HL-60 (cell line): Measurements from ENCODE around the gene NAA10.
A peak's percentile ranks its signal among the peaks of the same experiment; 100 is the strongest.

Source experiments
- DNase-seq, 2 experiments: peaks; one replicate each; pipeline ENCODE4 v3.0.0-alpha.2; 2010 to 2020; ENCODE audit warnings: low read depth in 1 of 2, low spot score in 1 of 2
- H3K27ac ChIP-seq: fragments of 250-450 bp; sonication (Bioruptor Pico); replicated peaks from 2 replicates; pipeline ENCODE4 v1.5.1; 2020; ENCODE audit warnings: mild to moderate bottlenecking, moderate library complexity
- H3K27me3 ChIP-seq: fragments of 250-450 bp; sonication (Bioruptor Pico); 2 replicates; pipeline ENCODE4 v1.5.1; 2021; ENCODE audit warnings: mild to moderate bottlenecking, moderate library complexity; ENCODE audit not compliant: insufficient read depth, poor library complexity, severe bottlenecking
- H3K4me3 ChIP-seq: replicated peaks from 2 replicates; pipeline ENCODE4 v1.5.1; 2011; ENCODE audit warnings: mild to moderate bottlenecking, control low read depth, low read length; ENCODE audit not compliant: insufficient read depth
- GABPA ChIP-seq: IDR thresholded peaks from 2 replicates; pipeline ENCODE4 v1.6.1; 2012; ENCODE audit warnings: low read depth
- POLR2AphosphoS5 ChIP-seq: IDR thresholded peaks from 2 replicates; pipeline ENCODE4 v1.6.1; 2012; ENCODE audit warnings: low read depth
- SPI1 ChIP-seq: IDR thresholded peaks from 2 replicates; pipeline ENCODE4 v1.6.1; 2012; ENCODE audit warnings: low read depth, mild to moderate bottlenecking, borderline replicate concordance
- TF ChIP-seq, protein P1 (sequence below): IDR thresholded peaks from 2 replicates; pipeline ENCODE4 v1.6.1; 2012; ENCODE audit warnings: low read depth; ENCODE audit not compliant: insufficient replicate concordance
- TF ChIP-seq, protein P2 (sequence below): IDR thresholded peaks from one replicate; pipeline ENCODE4 v1.5.1; 2011; ENCODE audit warnings: low read length, control low read depth, inconsistent platforms; ENCODE audit not compliant: insufficient read depth

NAA10 gene

DNA sequence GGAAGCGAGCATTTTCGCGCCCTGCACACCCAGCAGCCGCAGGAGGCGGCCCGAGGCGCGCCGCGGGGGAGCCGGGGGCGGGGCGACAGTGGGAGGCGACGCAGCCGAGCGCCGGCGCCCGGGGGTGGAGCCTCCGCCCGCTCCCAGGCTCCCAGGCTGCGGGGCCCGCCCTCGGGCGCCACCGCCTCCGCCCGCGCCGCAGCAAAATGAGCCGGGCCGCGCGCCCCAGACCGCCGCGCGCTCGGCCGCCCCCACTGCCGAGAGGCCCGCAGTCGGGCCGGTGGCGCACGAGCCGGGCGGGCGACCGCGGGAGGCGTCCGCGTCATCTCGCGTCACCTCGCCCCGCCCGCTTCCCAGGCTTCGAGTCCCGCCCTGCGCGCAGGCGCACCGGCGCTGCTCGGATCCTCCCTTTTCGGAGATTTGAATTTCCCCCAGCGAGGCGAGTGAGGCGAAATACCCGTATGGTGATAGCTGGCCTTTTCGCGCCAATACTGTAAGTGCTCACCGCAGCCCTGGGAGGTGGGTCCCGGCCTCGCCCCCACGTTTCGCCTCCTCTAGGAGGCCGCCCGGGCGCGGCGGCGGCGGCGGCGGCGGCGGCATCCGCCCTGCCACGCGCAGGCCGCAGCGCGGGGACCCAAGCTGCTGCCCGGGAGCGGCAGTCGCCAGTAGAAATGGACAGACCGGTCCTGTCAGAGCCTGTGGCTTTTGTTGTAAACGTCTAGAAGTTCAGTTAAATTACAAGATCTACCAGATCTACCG is 37.7 kb upstream of the NAA10 start, which contains the start of gene TMEM187:
Gene TMEM187 (plus strand): TSS at position 387 of the 759 bp plus-strand sequence. CDS start 9,309 bp downstream, outside the sequence.
- peak within 1 kb of the TSS; percentile 71 for H3K4me3 ChIP-seq
- DNase-seq = peak; percentile 74 to 90
- H3K27me3 ChIP-seq = no peaks in the 10 kb centered on the region
- H3K27ac ChIP-seq = peak within 1 kb of the TSS; percentile 99
- no peak for TF ChIP-seq GABPA
- TF ChIP-seq SPI1 = no peak
- TF ChIP-seq, protein P1, sequence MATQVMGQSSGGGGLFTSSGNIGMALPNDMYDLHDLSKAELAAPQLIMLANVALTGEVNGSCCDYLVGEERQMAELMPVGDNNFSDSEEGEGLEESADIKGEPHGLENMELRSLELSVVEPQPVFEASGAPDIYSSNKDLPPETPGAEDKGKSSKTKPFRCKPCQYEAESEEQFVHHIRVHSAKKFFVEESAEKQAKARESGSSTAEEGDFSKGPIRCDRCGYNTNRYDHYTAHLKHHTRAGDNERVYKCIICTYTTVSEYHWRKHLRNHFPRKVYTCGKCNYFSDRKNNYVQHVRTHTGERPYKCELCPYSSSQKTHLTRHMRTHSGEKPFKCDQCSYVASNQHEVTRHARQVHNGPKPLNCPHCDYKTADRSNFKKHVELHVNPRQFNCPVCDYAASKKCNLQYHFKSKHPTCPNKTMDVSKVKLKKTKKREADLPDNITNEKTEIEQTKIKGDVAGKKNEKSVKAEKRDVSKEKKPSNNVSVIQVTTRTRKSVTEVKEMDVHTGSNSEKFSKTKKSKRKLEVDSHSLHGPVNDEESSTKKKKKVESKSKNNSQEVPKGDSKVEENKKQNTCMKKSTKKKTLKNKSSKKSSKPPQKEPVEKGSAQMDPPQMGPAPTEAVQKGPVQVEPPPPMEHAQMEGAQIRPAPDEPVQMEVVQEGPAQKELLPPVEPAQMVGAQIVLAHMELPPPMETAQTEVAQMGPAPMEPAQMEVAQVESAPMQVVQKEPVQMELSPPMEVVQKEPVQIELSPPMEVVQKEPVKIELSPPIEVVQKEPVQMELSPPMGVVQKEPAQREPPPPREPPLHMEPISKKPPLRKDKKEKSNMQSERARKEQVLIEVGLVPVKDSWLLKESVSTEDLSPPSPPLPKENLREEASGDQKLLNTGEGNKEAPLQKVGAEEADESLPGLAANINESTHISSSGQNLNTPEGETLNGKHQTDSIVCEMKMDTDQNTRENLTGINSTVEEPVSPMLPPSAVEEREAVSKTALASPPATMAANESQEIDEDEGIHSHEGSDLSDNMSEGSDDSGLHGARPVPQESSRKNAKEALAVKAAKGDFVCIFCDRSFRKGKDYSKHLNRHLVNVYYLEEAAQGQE = no peak
- TF ChIP-seq, protein P2, sequence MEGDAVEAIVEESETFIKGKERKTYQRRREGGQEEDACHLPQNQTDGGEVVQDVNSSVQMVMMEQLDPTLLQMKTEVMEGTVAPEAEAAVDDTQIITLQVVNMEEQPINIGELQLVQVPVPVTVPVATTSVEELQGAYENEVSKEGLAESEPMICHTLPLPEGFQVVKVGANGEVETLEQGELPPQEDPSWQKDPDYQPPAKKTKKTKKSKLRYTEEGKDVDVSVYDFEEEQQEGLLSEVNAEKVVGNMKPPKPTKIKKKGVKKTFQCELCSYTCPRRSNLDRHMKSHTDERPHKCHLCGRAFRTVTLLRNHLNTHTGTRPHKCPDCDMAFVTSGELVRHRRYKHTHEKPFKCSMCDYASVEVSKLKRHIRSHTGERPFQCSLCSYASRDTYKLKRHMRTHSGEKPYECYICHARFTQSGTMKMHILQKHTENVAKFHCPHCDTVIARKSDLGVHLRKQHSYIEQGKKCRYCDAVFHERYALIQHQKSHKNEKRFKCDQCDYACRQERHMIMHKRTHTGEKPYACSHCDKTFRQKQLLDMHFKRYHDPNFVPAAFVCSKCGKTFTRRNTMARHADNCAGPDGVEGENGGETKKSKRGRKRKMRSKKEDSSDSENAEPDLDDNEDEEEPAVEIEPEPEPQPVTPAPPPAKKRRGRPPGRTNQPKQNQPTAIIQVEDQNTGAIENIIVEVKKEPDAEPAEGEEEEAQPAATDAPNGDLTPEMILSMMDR = no peak
- no peak for TF ChIP-seq POLR2AphosphoS5

DNA sequence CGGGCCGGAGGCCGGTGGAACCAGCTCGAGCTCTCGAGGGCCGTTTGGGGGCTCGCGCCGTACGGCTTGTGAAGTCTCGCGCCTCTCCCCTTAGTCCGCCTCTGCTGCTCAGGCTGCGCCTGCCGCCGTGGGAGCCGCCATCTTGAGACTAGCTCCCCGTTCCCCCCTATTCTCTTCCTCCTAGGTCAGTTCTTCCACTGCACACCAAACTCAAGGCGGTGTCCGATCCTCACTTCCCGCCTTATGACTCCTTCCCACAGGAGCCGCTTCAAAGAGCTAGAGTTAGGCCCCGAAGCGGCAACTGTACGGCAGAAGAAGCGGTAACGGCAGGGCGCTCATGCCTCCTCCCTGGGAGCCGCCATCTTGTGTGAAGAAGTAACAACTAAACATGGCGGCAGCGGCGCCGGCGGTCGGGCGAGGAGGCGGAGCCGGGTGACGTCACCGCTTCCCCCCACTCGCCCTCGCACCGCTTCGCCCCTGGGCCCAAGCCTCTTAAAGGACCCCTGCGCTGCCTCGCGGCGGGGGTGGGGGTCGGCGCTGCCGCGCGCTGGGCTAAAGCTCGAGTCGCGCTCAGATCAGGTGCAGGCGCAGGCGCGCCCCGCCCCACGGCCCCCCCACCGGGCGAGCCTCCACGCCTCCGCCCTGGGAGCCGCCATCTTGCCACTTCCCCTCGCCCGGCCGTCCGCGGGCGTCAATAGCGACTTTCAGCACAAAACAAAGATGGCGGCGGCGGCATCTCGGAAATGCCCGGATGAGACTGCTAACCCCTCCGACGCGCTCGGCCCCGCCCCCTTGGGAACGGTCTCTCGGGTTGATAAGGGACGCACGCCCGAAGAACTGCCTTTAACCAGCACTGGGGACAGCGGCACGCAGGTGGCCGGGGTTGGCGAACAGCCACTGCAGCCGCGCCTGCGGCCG is 36.9 kb upstream of the NAA10 start, which contains the start of gene HCFC1:
Gene HCFC1 (minus strand): TSS at position 369 of the 918 bp plus-strand sequence. CDS start 978 bp downstream, outside the sequence.
- peak in 1 of 2 experiments; percentile 87 for DNase-seq
- Histone ChIP-seq H3K4me3 (peak within 1 kb of the TSS; percentile 71), H3K27ac (peak within 1 kb of the TSS; percentile 99), H3K27me3 (no peaks in the 10 kb centered on the region)
- TF ChIP-seq, protein P2 = no peak
- TF ChIP-seq POLR2AphosphoS5 (peak; percentile 24), SPI1 (peak; percentile 47; the same call in 1 of the 2 replicates), GABPA (no peak)
- TF ChIP-seq, protein P1 = peak; percentile 73

DNA sequence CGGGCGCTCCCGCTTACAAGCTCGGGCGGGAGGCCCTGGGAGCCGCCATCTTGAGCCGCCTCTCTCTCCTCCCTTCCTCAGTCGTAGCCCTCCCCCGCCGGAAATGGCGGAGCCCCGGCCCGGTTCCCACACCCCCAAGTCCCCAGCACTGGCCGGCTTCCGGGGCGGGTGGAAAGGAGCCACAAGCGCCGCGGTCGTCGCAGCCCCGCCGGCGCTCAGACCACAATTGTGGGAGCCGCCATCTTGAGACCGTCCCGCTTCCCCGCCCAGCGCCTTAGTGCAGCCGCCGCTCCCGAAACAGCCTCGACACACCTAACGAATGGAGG is 36.2 kb upstream of the NAA10 start:
- Histone ChIP-seq H3K27ac (peak overlapping the region; percentile 99), H3K27me3 (no peaks in the 10 kb centered on the region), H3K4me3 (peak overlapping the region; percentile 71)
- DNase-seq = peak in 1 of 2 experiments; percentile 88
- TF ChIP-seq SPI1 = no peak; the same call in 1 of the 2 replicates
- no peak; the same call in 1 of the 2 replicates for TF ChIP-seq POLR2AphosphoS5
- TF ChIP-seq, protein P2 = no peak
- TF ChIP-seq GABPA = peak; percentile 87
- TF ChIP-seq, protein P1 = no peak
